ENCODE results near the gene PARD6G. TPM values are rescaled to one million over a fixed set of nuclear protein-coding genes. Genes with fewer than 3 reads are reported as not detected.

The PARD6G gene
- total and polyA plus RNA-seq, 2 experiments from 2014 or later = 8.2 to 11.8 TPM

DNA sequence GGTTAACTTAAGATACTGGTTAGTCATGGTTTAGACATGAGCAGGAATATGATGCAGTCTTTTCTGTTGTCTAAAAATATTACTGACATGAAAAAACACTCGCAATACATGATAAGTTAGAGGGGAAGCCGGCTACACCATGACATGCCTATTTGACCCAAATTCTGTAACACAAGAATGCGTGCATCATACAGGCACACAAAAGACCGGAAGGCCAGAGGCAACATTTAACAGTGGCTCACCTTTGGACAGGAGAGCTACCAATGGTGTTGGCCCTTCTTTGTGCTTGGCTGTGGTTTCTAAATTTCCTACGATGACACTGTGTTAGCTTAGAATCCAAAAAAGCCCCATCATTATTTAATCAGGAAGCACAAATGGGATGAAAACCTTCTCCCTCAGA lies 4.1 kb downstream of the PARD6G start:
- Histone ChIP-seq H3K36me3 (replicated peaks; ENCODE audit: insufficient read depth, low read depth) (no peaks in the 10 kb centered on the region), H3K9me3 (ENCODE audit: low read depth) (no peaks in the 10 kb centered on the region), H3K4me1 (ENCODE audit: insufficient read depth) (no peaks in the 10 kb centered on the region), H3K27me3 (no peaks in the 10 kb centered on the region), H2AFZ (no peak overlapping the region), H3K79me2 (peaks cover 55% of the 10 kb centered on the region), H3K9me2 (replicated peaks; ENCODE audit: insufficient read depth) (no peaks in the 10 kb centered on the region), H4K20me1 (ENCODE audit: insufficient read depth, poor library complexity, severe bottlenecking) (peaks cover 4% of the 10 kb centered on the region), H3K4me3 (no peak overlapping the region), H3K27ac (no peak overlapping the region), H3K4me2 (no peak overlapping the region)
- TF ChIP-seq, protein P1, sequence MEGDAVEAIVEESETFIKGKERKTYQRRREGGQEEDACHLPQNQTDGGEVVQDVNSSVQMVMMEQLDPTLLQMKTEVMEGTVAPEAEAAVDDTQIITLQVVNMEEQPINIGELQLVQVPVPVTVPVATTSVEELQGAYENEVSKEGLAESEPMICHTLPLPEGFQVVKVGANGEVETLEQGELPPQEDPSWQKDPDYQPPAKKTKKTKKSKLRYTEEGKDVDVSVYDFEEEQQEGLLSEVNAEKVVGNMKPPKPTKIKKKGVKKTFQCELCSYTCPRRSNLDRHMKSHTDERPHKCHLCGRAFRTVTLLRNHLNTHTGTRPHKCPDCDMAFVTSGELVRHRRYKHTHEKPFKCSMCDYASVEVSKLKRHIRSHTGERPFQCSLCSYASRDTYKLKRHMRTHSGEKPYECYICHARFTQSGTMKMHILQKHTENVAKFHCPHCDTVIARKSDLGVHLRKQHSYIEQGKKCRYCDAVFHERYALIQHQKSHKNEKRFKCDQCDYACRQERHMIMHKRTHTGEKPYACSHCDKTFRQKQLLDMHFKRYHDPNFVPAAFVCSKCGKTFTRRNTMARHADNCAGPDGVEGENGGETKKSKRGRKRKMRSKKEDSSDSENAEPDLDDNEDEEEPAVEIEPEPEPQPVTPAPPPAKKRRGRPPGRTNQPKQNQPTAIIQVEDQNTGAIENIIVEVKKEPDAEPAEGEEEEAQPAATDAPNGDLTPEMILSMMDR (IDR thresholded peaks at IDR 0.05; ENCODE audit: poor library complexity) = no peak
- no peak for TF ChIP-seq EZH2phosphoT487 (IDR thresholded peaks at IDR 0.05; ENCODE audit: low read depth, severe bottlenecking, unreplicated experiment)
- TF ChIP-seq EZH2 (IDR thresholded peaks at IDR 0.05; ENCODE audit: borderline replicate concordance) = no peak
- WGBS (ENCODE audit: low lambda C conversion rate, missing lambda C conversion rate) = 93% methylated on average over 5 of the region's 5 CpGs
- DNase-seq (ENCODE audit: low spot score) = no peak

DNA sequence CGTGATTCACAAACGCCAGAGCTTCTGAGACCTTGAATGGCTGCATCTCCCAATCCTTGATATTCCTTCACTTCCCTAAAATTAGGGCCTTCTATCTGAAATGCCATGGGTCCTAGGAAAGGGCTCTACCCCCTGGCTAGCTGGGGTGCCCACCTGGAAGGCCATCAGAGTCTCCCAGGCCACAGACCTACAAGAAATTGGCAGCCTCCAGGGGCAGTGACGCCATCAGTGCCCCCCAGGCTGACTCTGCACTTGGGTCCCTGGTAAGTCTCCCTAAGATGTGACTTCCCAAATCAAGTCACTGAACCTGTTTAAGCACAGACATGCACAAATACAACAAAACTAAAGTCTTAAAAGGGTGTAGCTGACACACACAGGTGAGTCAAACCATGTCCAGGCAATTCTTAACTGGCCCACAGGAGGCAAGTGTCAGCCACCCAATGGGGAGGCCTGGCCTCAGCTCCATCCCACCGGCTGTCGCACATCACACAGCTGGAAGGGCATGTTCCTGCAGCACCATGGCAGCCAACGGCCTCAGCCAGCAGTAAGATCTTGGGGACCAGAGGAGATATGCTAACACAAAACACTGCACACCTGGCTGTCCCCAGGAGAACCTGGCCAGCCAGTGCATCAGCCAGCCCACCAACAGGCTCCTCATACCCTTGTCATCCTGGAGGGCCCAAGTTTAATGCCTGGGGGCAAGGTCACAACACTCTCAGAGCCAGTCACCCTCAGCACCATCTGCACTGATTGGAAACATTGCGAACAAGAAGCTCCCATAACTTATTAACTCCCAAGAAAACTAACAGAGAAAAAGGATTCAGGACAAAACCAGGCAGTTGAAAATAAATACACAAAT lies 5.2 kb downstream of the PARD6G start:
- Histone ChIP-seq H3K4me3 (no peak overlapping the region), H3K27me3 (no peaks in the 10 kb centered on the region), H4K20me1 (ENCODE audit: insufficient read depth, poor library complexity, severe bottlenecking) (peaks cover 4% of the 10 kb centered on the region), H3K27ac (no peak overlapping the region), H3K9me2 (replicated peaks; ENCODE audit: insufficient read depth) (no peaks in the 10 kb centered on the region), H3K4me1 (ENCODE audit: insufficient read depth) (no peaks in the 10 kb centered on the region), H3K9me3 (ENCODE audit: low read depth) (no peaks in the 10 kb centered on the region), H2AFZ (no peak overlapping the region), H3K4me2 (no peak overlapping the region), H3K36me3 (replicated peaks; ENCODE audit: insufficient read depth, low read depth) (no peaks in the 10 kb centered on the region), H3K79me2 (peaks cover 55% of the 10 kb centered on the region)
- peak; percentile 2 for DNase-seq (ENCODE audit: low spot score)
- WGBS (ENCODE audit: low lambda C conversion rate, missing lambda C conversion rate) = 96% methylated on average over 7 of the region's 7 CpGs
- no peak for TF ChIP-seq EZH2phosphoT487 (IDR thresholded peaks at IDR 0.05; ENCODE audit: low read depth, severe bottlenecking, unreplicated experiment)
- TF ChIP-seq, protein P1 (IDR thresholded peaks at IDR 0.05; ENCODE audit: poor library complexity) = no peak
- no peak for TF ChIP-seq EZH2 (IDR thresholded peaks at IDR 0.05; ENCODE audit: borderline replicate concordance)

GRCh38 chr18:80239830-80240229 lies 7.5 kb downstream of the PARD6G start:
- peak; percentile 3 for DNase-seq (ENCODE audit: low spot score)

More at GRCh38 chr18:80239830-80240229, 7.5 kb downstream of the PARD6G start:
- Histone ChIP-seq H3K4me2 (no peak overlapping the region), H3K9me3 (ENCODE audit: low read depth) (no peaks in the 10 kb centered on the region), H3K4me1 (ENCODE audit: insufficient read depth) (no peaks in the 10 kb centered on the region), H4K20me1 (ENCODE audit: insufficient read depth, poor library complexity, severe bottlenecking) (peaks cover 4% of the 10 kb centered on the region), H3K4me3 (no peak overlapping the region), H3K9me2 (replicated peaks; ENCODE audit: insufficient read depth) (no peaks in the 10 kb centered on the region), H3K36me3 (replicated peaks; ENCODE audit: insufficient read depth, low read depth) (no peaks in the 10 kb centered on the region), H2AFZ (no peak overlapping the region), H3K27me3 (no peaks in the 10 kb centered on the region), H3K27ac (no peak overlapping the region), H3K79me2 (peaks cover 43% of the 10 kb centered on the region)
- no peak for TF ChIP-seq EZH2phosphoT487 (IDR thresholded peaks at IDR 0.05; ENCODE audit: low read depth, severe bottlenecking, unreplicated experiment)
- TF ChIP-seq, protein P1 (IDR thresholded peaks at IDR 0.05; ENCODE audit: poor library complexity) = no peak
- TF ChIP-seq EZH2 (IDR thresholded peaks at IDR 0.05; ENCODE audit: borderline replicate concordance) = no peak
- WGBS (ENCODE audit: low lambda C conversion rate, missing lambda C conversion rate) = 82% methylated on average over 5 of the region's 5 CpGs
